Loucy (cell line): ENCODE data around the gene GLOD4.

Experiments used
- H2AFZ ChIP-seq: fragments of 200-600 bp; sonication (generic); 2 replicates; pipeline ENCODE4 v1.6.0; 2016; ENCODE audit warnings: antibody characterized with exemption, mild to moderate bottlenecking, low read length, moderate library complexity
- H3F3A ChIP-seq: fragments of 200-600 bp; 2 replicates; pipeline ENCODE4 v1.6.0; 2016; ENCODE audit warnings: antibody characterized with exemption, low read depth, mild to moderate bottlenecking
- H3K27me3 ChIP-seq: fragments of 200-600 bp; sonication (generic); 2 replicates; pipeline ENCODE4 v1.6.1; 2014; ENCODE audit warnings: low read length, mild to moderate bottlenecking; ENCODE audit not compliant: insufficient read depth, poor library complexity, severe bottlenecking
- H3K36me3 ChIP-seq: fragments of 200-600 bp; sonication (generic); 2 replicates; pipeline ENCODE4 v1.6.1; 2016; ENCODE audit warnings: low read length; ENCODE audit not compliant: insufficient read depth
- H3K4me1 ChIP-seq: fragments of 200-600 bp; sonication (generic); 2 replicates; pipeline ENCODE4 v1.5.1; 2014; ENCODE audit warnings: low read length, mild to moderate bottlenecking; ENCODE audit not compliant: insufficient read depth, poor library complexity, severe bottlenecking
- H3K4me2 ChIP-seq: fragments of 200-600 bp; sonication (generic); 2 replicates; pipeline ENCODE4 v1.6.0; 2014; ENCODE audit warnings: antibody characterized with exemption, low read length, low read depth, mild to moderate bottlenecking; ENCODE audit not compliant: poor library complexity, severe bottlenecking
- H3K4me3 ChIP-seq: fragments of 200-600 bp; sonication (generic); 2 replicates; pipeline ENCODE4 v1.5.1; 2014; ENCODE audit warnings: low read length, mild to moderate bottlenecking, mixed read lengths; ENCODE audit not compliant: poor library complexity, severe bottlenecking
- H3K79me2 ChIP-seq: fragments of 200-600 bp; sonication (generic); 2 replicates; pipeline ENCODE4 v1.6.1; 2014; ENCODE audit warnings: low read length; ENCODE audit not compliant: insufficient read depth
- H3K9ac ChIP-seq: fragments of 200-600 bp; sonication (generic); 2 replicates; pipeline ENCODE4 v1.6.0; 2014; ENCODE audit warnings: mild to moderate bottlenecking, low read depth, low read length, moderate library complexity; ENCODE audit not compliant: poor library complexity, severe bottlenecking
- H3K9me2 ChIP-seq: fragments of 200-600 bp; sonication (generic); replicated peaks from 2 replicates; pipeline ENCODE4 v1.6.1; 2016; ENCODE audit warnings: low read depth, low read length, mixed read lengths
- H3K9me3 ChIP-seq: fragments of 200-600 bp; sonication (generic); 2 replicates; pipeline ENCODE4 v1.6.1; 2014; ENCODE audit warnings: mild to moderate bottlenecking, antibody characterized with exemption, low read length, low read depth; ENCODE audit not compliant: insufficient read depth
- H4K20me1 ChIP-seq: fragments of 200-600 bp; sonication (generic); 2 replicates; pipeline ENCODE4 v1.6.0; 2014; ENCODE audit warnings: antibody characterized with exemption, low read length, mild to moderate bottlenecking; ENCODE audit not compliant: insufficient read depth, poor library complexity, severe bottlenecking
- EZH2phosphoT487 ChIP-seq: fragments of 200-600 bp; IDR thresholded peaks from 2 replicates; pipeline ENCODE4 v1.6.1; 2018; ENCODE audit warnings: antibody characterized with exemption, mild to moderate bottlenecking, moderate library complexity, borderline replicate concordance
- TF ChIP-seq, protein P1 (sequence below): fragments of 200-600 bp; sonication (generic); conservative IDR thresholded peaks from 2 replicates; pipeline ENCODE4 v1.5.1; 2014; ENCODE audit warnings: mild to moderate bottlenecking, antibody characterized with exemption, low read length

GLOD4 gene

DNA sequence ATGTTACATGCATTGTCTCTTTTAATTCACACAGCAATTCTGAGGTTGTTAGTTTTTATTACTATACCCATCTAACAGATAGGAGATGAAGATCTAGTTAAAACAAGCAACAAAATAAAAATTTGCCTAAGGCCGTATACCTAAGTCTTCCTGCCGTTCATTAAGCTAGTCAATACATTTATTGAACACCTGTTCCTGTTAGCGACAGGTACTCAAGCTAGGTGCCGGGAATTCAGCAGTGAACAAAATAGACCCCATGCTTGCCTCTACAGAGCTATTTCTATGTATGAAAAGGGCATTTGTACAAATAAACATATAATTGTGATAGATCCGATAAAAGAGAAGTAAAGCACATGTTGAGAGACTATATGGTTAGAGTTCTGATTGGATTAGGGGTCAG is 64.0 kb downstream of the GLOD4 start:
- Histone ChIP-seq H3K79me2 (peaks cover 16% of the 10 kb centered on the region), H2AFZ (no peak overlapping the region), H3K9ac (no peak overlapping the region), H3F3A (peaks cover 12% of the 10 kb centered on the region; the same call in 1 of the 2 replicates), H3K9me2 (no peaks in the 10 kb centered on the region), H3K36me3 (no peaks in the 10 kb centered on the region), H3K4me3 (no peak overlapping the region), H3K4me1 (peaks cover 9% of the 10 kb centered on the region), H3K9me3 (no peaks in the 10 kb centered on the region), H4K20me1 (no peaks in the 10 kb centered on the region), H3K27me3 (no peaks in the 10 kb centered on the region), H3K4me2 (no peak overlapping the region)
- TF ChIP-seq EZH2phosphoT487: no peak
- TF ChIP-seq, protein P1, sequence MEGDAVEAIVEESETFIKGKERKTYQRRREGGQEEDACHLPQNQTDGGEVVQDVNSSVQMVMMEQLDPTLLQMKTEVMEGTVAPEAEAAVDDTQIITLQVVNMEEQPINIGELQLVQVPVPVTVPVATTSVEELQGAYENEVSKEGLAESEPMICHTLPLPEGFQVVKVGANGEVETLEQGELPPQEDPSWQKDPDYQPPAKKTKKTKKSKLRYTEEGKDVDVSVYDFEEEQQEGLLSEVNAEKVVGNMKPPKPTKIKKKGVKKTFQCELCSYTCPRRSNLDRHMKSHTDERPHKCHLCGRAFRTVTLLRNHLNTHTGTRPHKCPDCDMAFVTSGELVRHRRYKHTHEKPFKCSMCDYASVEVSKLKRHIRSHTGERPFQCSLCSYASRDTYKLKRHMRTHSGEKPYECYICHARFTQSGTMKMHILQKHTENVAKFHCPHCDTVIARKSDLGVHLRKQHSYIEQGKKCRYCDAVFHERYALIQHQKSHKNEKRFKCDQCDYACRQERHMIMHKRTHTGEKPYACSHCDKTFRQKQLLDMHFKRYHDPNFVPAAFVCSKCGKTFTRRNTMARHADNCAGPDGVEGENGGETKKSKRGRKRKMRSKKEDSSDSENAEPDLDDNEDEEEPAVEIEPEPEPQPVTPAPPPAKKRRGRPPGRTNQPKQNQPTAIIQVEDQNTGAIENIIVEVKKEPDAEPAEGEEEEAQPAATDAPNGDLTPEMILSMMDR: no peak
